Motor neuron (in vitro differentiated cells): ENCODE measurements around the gene CADM1. TPM values are rescaled to one million over a fixed set of nuclear protein-coding genes. Genes with fewer than 3 reads are reported as not detected.

ENCODE experiments used
- ATAC-seq, 8 experiments: fragments of 200-7000 bp; cut with Tn5 transposase; replicated peaks in 6 of 8; 2 replicates each; pipeline ENCODE4 v1.8.0; 2021; ENCODE audit warnings: mild to moderate bottlenecking in 8 of 8, moderate library complexity in 8 of 8
- H3K27ac ChIP-seq, 2 donors: fragments of 250-450 bp; sonication (Bioruptor Pico); 2 replicates each; pipeline ENCODE4 v1.9.0; 2021; ENCODE audit warnings: antibody characterized with exemption in 2 of 2, mild to moderate bottlenecking in 2 of 2, moderate library complexity in 1 of 2
- H3K4me1 ChIP-seq, 2 donors: fragments of 250-450 bp; sonication (Bioruptor Pico); replicated peaks in 1 of 2; 2 replicates each; pipeline ENCODE4 v1.6.1; 2021; ENCODE audit warnings: antibody characterized with exemption in 2 of 2, mild to moderate bottlenecking in 2 of 2, moderate library complexity in 1 of 2
- H3K4me3 ChIP-seq, 5 donors: fragments of 250-450 bp; sonication (Bioruptor Pico); 2 replicates each; pipeline ENCODE4 v1.9.0; 2021; ENCODE audit warnings: antibody characterized with exemption in 5 of 5, mild to moderate bottlenecking in 5 of 5, moderate library complexity in 4 of 5
- WGBS, 10 experiments: fragments of 450-650 bp; shearing (Covaris generic); methylation state at CpG; one replicate each; pipeline ENCODE4 v1.0.0; 2022; 5-methylcytosine and 5-hydroxymethylcytosine counted together
- in situ Hi-C, 9 experiments: fragments of 400-800 bp; cut with MboI; loops; one replicate each; pipeline ENCODE4 v1.15.0; 2021; ENCODE audit warnings: low sequenced_read_pairs in 9 of 9, low pct_unique_long_range_greater_than_20kb in 2 of 9; ENCODE audit not compliant: unreplicated experiment in 9 of 9
- total RNA-seq, 8 experiments: library from RNA; unstranded; fragments of 300-600 nt; gene quantifications; 2 replicates each; pipeline versions ENCODE4 v1.2.3 to v1.2.4, GENCODE V29; 2022

Gene CADM1
- total RNA-seq, 8 experiments from 2014 or later = 0.71 to 129 (median 106) TPM

GRCh38 chr11:115215694-115216617, 288.3 kb downstream of the CADM1 start:
- no peak for ATAC-seq
- WGBS, 10 experiments = 63 to 100% (median 82%) methylated on average over 1 to 10 of the region's 11 CpGs
- no peak overlapping the region for H3K27ac ChIP-seq
- peaks cover 0 to 6% of the 10 kb centered on the region in 2 donors for H3K4me1 ChIP-seq
- in situ Hi-C loops = no loop called here
- no peak overlapping the region for H3K4me3 ChIP-seq

DNA sequence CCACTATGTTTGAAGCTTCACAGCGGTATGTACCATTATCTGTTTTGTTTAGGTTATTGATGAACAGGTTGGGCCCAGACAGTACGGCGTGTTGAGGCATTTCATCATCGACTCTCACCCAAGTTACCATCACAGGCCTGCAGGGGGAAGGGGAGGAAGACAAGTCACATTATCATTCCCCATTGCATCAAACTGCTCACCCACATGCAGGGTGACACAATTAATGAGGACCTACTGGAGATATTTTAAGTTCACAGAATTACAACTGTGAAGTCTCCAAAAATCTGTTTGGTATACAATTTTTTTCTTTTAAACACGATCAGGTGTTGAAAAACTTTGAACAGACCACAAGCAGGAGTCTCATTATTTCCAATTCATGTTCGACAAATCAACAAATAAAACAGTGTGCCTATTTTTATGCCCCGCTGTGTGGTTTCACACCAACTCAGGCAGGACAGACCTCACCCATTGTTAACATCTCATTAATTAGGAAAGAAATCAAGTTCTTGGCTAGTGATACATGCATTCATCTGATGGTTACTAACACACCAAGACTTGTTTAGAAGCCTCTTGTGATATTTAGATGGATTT, 289.5 kb downstream of the CADM1 start:
- no peak overlapping the region for H3K4me3 ChIP-seq
- no peak overlapping the region for H3K27ac ChIP-seq
- ATAC-seq = no peak
- H3K4me1 ChIP-seq = peaks cover 0 to 3% of the 10 kb centered on the region in 2 donors
- in situ Hi-C loops = no loop called here
- 0 to 100% (median 92%) methylated on average over 1 to 7 of the region's 7 CpGs for WGBS, 10 experiments

DNA sequence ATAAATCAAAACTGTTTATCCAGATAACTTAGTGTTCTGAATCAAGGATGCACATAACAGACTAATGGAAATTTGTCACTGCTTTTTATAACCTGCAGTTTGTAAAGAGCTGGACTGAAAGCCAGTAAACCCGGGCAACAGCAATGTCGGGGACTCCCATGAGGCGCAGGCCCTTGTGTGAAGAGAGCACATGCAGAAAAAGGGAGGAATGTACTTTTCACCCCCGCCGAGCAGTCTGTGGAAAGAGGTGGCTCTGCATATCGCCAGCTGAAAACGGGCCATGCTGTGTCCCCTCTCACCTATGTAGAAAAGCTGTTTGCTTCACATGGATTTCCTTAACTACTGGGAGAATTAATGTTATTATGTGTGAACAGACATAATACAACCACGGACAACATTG, 291.2 kb downstream of the CADM1 start:
- WGBS, 10 experiments = 57 to 87% (median 72%) methylated on average over 4 to 8 of the region's 8 CpGs; no CpG with 5 or more reads in 2 of the 10 experiments
- no peak for ATAC-seq
- H3K27ac ChIP-seq = no peak overlapping the region
- in situ Hi-C loops = no loop called here
- H3K4me3 ChIP-seq = no peak overlapping the region
- H3K4me1 ChIP-seq = peaks cover 0 to 5% of the 10 kb centered on the region in 2 donors

- 74 to 100% (median 98%) methylated on average over 1 to 3 of the region's 3 CpGs; no CpG with 5 or more reads in 2 of the 10 experiments for WGBS, 10 experiments
- no peak for ATAC-seq
- Histone ChIP-seq H3K27ac (no peak overlapping the region), H3K4me1 (peaks cover 9 to 19% of the 10 kb centered on the region in 2 donors), H3K4me3 (no peak overlapping the region)
- in situ Hi-C loops = no loop called here
Measured at GRCh38 chr11:115208808-115209259, 295.4 kb downstream of the CADM1 start.

DNA sequence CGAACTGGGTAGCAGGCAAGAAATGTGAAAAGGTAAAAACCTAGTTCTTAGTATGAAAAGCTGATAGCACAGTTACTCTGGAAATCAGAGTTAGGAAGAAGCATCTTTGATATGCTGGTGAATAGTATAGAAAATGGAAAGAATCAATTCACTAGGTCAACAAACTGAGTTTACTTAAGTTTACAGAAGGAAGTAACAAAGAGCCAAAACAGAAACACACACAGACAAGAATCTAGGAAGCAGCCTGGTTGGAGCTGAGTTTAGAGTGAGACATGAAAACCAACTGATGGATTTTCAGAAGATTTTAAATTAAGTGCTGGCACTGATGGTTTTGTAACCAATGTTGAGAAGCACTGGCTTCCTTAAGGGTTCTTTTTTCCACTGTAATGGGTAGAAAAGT, 296.3 kb downstream of the CADM1 start:
- ATAC-seq = no peak

GRCh38 chr11:115207166-115207591, 297.0 kb downstream of the CADM1 start:
- H3K27ac ChIP-seq = no peak overlapping the region
- in situ Hi-C loops = no loop called here
- no peak overlapping the region for H3K4me3 ChIP-seq
- peaks cover 16 to 36% of the 10 kb centered on the region in 2 donors for H3K4me1 ChIP-seq
- peak in 5 of 8 experiments; percentile 64 to 74 (median 65) for ATAC-seq
- WGBS, 10 experiments = 19 to 86% (median 32%) methylated on average over 1 to 4 of the region's 4 CpGs; no CpG with 5 or more reads in 1 of the 10 experiments

More for the DNA sequence above, 296.3 kb downstream of the CADM1 start:
- Histone ChIP-seq H3K4me3 (no peak overlapping the region), H3K27ac (no peak overlapping the region), H3K4me1 (peaks cover 12 to 28% of the 10 kb centered on the region in 2 donors)
- in situ Hi-C loops = no loop called here
- WGBS, 10 experiments = 78 to 100% (median 97%) methylated on average over 1 of the region's 1 CpG; no CpG with 5 or more reads in 2 of the 10 experiments

GRCh38 chr11:115206365-115207022, 297.7 kb downstream of the CADM1 start:
- no peak overlapping the region for H3K27ac ChIP-seq

DNA sequence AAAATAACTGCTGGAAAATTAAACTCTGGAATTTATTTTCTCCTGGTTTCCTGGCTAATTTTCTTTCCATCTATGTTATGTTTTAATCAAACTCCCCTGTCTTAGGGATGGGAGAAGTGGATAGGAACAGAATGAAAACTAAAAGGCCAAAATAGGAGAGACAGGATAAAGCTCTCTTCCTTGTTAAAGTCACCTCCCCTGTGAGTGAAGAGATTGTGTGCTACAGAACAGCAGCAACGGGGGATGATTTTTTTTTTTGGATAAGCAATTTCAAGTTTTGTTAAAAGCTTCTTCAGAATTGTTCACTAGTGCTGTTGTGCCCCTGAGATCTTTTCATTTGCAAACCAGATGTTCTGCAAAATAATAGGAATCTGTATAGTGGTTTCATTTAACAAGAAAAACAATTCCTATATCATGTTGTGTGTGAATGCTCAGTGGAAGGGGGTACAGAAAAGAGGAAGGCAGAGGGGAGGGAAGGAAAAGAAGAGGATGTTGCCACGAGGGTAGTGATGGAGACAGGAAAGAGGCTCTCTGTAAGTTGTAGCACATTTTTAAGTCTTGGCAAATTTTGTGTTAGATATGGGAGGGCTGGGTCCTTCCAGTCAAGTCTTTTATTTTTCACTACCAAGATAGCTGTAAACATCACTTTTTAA, 301.2 kb downstream of the CADM1 start:
- WGBS, 10 experiments = 0 to 67% (median 21%) methylated on average over 1 to 2 of the region's 2 CpGs
- Histone ChIP-seq H3K27ac (no peak overlapping the region), H3K4me1 (peaks cover 31 to 50% of the 10 kb centered on the region in 2 donors), H3K4me3 (no peak overlapping the region)
- in situ Hi-C loops = no loop called here
- ATAC-seq = peak in 3 of 8 experiments; percentile 27 to 43 (median 30)

More at GRCh38 chr11:115206365-115207022, 297.7 kb downstream of the CADM1 start:
- ATAC-seq = no peak
- WGBS, 10 experiments = 40 to 100% (median 95%) methylated on average over 1 to 7 of the region's 7 CpGs
- Histone ChIP-seq H3K4me1 (peaks cover 19 to 43% of the 10 kb centered on the region in 2 donors), H3K4me3 (no peak overlapping the region)
- in situ Hi-C loops = no loop called here

DNA sequence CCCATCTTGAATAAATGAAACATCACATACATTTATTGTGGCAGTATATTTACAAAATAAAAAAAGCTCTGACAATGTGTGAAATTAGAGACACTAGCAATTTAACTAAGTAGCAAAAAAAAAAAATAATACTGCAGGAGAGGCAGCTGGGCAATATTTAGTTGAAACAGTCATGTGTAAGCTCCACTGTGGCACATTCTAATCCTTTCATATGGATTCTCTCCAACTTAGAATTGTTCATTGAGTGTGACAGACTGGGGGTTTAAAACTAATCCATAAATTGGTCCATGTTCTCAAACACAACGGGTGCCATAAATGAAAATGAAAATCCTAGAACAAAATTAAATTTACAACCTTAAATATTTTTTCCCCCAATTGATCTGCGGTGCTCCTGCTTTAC, 302.1 kb downstream of the CADM1 start:
- peaks cover 25 to 43% of the 10 kb centered on the region in 2 donors for H3K4me1 ChIP-seq
- ATAC-seq = no peak
- in situ Hi-C loops = no loop called here
- no peak overlapping the region for H3K27ac ChIP-seq
- 35 to 100% (median 60%) methylated on average over 1 to 2 of the region's 2 CpGs for WGBS, 10 experiments
- H3K4me3 ChIP-seq = no peak overlapping the region

- 0 to 80% (median 30%) methylated on average over 1 to 6 of the region's 6 CpGs for WGBS, 10 experiments
- ATAC-seq = peak in 7 of 8 experiments; percentile 42 to 87 (median 56)
- peaks cover 22 to 36% of the 10 kb centered on the region in 2 donors for H3K4me1 ChIP-seq
- H3K4me3 ChIP-seq = no peak overlapping the region
- H3K27ac ChIP-seq = no peak overlapping the region
- in situ Hi-C loops = no loop called here
Measured at GRCh38 chr11:115201111-115201792, 303.0 kb downstream of the CADM1 start.

DNA sequence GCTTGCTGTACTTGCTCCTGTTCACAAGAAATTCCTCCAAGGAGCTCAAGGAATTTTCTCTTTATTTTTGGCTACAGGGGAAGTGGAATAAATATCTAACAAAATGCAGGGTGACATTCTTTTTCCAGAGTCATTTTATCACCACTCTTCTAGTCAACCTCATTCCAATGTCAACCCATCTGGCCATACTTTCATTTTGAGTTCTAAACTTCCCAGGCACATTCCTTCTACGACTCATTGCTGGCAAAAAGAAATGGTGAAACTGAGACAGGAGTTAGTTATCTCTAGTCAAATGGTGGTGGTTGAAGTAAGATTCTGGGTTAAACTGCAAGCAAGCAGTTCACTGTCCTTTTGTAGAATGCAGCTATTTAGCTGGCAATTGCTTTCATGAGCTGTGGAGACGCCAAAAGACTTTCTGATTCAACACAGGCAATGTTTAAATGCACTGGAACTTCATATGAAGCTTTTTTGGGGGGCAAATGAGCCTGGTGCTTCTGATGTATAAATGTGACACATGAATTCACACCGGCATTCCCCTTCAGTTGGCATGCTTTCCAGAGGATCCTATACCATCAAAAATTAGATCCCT, 304.6 kb downstream of the CADM1 start:
- no peak overlapping the region for H3K4me3 ChIP-seq
- ATAC-seq = no peak
- 7 to 100% (median 87%) methylated on average over 1 to 3 of the region's 3 CpGs; no CpG with 5 or more reads in 1 of the 10 experiments for WGBS, 10 experiments
- peaks cover 22 to 36% of the 10 kb centered on the region in 2 donors for H3K4me1 ChIP-seq
- in situ Hi-C loops = no loop called here
- H3K27ac ChIP-seq = no peak overlapping the region

DNA sequence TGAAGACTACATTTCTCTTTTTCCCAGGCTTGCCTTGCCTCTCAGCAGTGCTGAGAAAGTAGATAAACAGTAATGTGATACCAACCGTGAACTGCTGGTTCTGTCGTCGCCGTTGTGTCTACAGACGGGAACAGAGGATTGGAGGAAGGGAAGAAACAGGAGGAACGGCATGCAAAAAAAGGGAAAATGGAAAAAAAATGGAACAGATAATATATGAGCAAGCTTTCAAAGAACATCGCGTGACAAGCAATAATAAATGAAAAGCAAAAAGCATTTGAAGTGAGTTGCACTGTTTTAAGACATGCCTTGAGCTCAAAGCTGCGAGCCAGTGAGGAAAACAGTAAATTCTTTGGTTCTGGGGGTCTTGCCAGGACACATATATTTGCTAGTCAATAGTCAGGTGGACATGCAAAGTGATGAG, 305.9 kb downstream of the CADM1 start:
- in situ Hi-C loops = no loop called here
- H3K4me1 ChIP-seq = peaks cover 22 to 31% of the 10 kb centered on the region in 2 donors
- 85 to 94% (median 92%) methylated on average over 6 to 9 of the region's 9 CpGs; no CpG with 5 or more reads in 1 of the 10 experiments for WGBS, 10 experiments
- no peak overlapping the region for H3K27ac ChIP-seq
- no peak overlapping the region for H3K4me3 ChIP-seq
- no peak for ATAC-seq
